ENCODE results near the gene IGFL3. TPM values are rescaled to one million over a fixed set of nuclear protein-coding genes. Genes with fewer than 3 reads are reported as not detected.
A peak's percentile ranks its signal among the peaks of the same experiment; 100 is the strongest.
"Not testable (repeated sequence)": the region's sequence is repeated elsewhere in the genome, so short reads cannot be mapped to it uniquely, and the experiment has no call there.

The IGFL3 gene
- total and polyA plus RNA-seq, 2 donors (not counting 1 experiment from before 2014, with no cell fraction given): not detected

- Histone ChIP-seq H3K4me2 (ENCODE audit: extremely low read depth, insufficient read depth, low read length) (no peak overlapping the region), H4K20me1 (ENCODE audit: control insufficient read depth, extremely low read depth, insufficient read depth, low read length) (no peaks in the 10 kb centered on the region), H3K27ac (ENCODE audit: insufficient read depth, low read length) (no peak overlapping the region), H3K9ac (ENCODE audit: insufficient read depth, low read length) (no peak overlapping the region), H3K4me1 (ENCODE audit: control insufficient read depth, extremely low read depth, insufficient read depth, low read length) (no peaks in the 10 kb centered on the region), H3K9me3 (ENCODE audit: control insufficient read depth, insufficient read depth, low read depth, low read length) (no peaks in the 10 kb centered on the region), H3K36me3 (ENCODE audit: control insufficient read depth, insufficient read depth, low read length) (no peaks in the 10 kb centered on the region), H3K27me3 (ENCODE audit: control insufficient read depth, insufficient read depth, low read length) (peaks cover 1% of the 10 kb centered on the region), H3K79me2 (ENCODE audit: control insufficient read depth, insufficient read depth, low read length) (no peaks in the 10 kb centered on the region), H3K4me3 (replicated peaks in 1 of 4; ENCODE audit: control extremely low read depth in 1 of 4, insufficient read depth in 1 of 4, low read depth in 3 of 4, low read length in 4 of 4) (no peak overlapping the region), H2AFZ (ENCODE audit: low read length) (no peak overlapping the region)
- DNase-seq (ENCODE audit: low read depth in 2 of 2): peak in 1 of 2 donors; percentile 93
- TF ChIP-seq CTCF (conservative IDR thresholded peaks at IDR 0.05 in 1 of 2, IDR thresholded peaks at IDR 0.05 in 1 of 2; ENCODE audit: low read depth in 1 of 2, low read length in 2 of 2): no peak
- no peak for TF ChIP-seq EZH2 (IDR thresholded peaks at IDR 0.05; ENCODE audit: low read length, missing control alignments)
Observed at GRCh38 chr19:46107371-46107770, 17.1 kb downstream of the IGFL3 start.

- not testable (repeated sequence) for H3K9me3 ChIP-seq (ENCODE audit: control insufficient read depth, insufficient read depth, low read depth, low read length); H3K4me1 ChIP-seq (ENCODE audit: control insufficient read depth, extremely low read depth, insufficient read depth, low read length); H3K9ac ChIP-seq (ENCODE audit: insufficient read depth, low read length); H3K27me3 ChIP-seq (ENCODE audit: control insufficient read depth, insufficient read depth, low read length); DNase-seq (ENCODE audit: low read depth in 2 of 2); H3K36me3 ChIP-seq (ENCODE audit: control insufficient read depth, insufficient read depth, low read length); H4K20me1 ChIP-seq (ENCODE audit: control insufficient read depth, extremely low read depth, insufficient read depth, low read length); H3K4me2 ChIP-seq (ENCODE audit: extremely low read depth, insufficient read depth, low read length); H2AFZ ChIP-seq (ENCODE audit: low read length); H3K27ac ChIP-seq (ENCODE audit: insufficient read depth, low read length); H3K4me3 ChIP-seq (replicated peaks in 1 of 4; ENCODE audit: control extremely low read depth in 1 of 4, insufficient read depth in 1 of 4, low read depth in 3 of 4, low read length in 4 of 4); H3K79me2 ChIP-seq (ENCODE audit: control insufficient read depth, insufficient read depth, low read length)
Observed at GRCh38 chr19:46102333-46102732, 22.2 kb downstream of the IGFL3 start.

GRCh38 chr19:46101293-46101692 lies 23.2 kb downstream of the IGFL3 start:
- H3K27ac ChIP-seq (ENCODE audit: insufficient read depth, low read length): no peak overlapping the region
- DNase-seq (ENCODE audit: low read depth in 2 of 2): no peak

More at GRCh38 chr19:46101293-46101692, 23.2 kb downstream of the IGFL3 start:
- Histone ChIP-seq H4K20me1 (ENCODE audit: control insufficient read depth, extremely low read depth, insufficient read depth, low read length) (no peaks in the 10 kb centered on the region), H3K9me3 (ENCODE audit: control insufficient read depth, insufficient read depth, low read depth, low read length) (no peaks in the 10 kb centered on the region), H3K79me2 (ENCODE audit: control insufficient read depth, insufficient read depth, low read length) (no peaks in the 10 kb centered on the region), H3K4me3 (replicated peaks in 1 of 4; ENCODE audit: control extremely low read depth in 1 of 4, insufficient read depth in 1 of 4, low read depth in 3 of 4, low read length in 4 of 4) (no peak overlapping the region), H3K4me1 (ENCODE audit: control insufficient read depth, extremely low read depth, insufficient read depth, low read length) (no peaks in the 10 kb centered on the region), H3K36me3 (ENCODE audit: control insufficient read depth, insufficient read depth, low read length) (no peaks in the 10 kb centered on the region), H3K9ac (ENCODE audit: insufficient read depth, low read length) (no peak overlapping the region), H3K4me2 (ENCODE audit: extremely low read depth, insufficient read depth, low read length) (no peak overlapping the region), H2AFZ (ENCODE audit: low read length) (no peak overlapping the region), H3K27me3 (ENCODE audit: control insufficient read depth, insufficient read depth, low read length) (peaks cover 3% of the 10 kb centered on the region)
- TF ChIP-seq CTCF (conservative IDR thresholded peaks at IDR 0.05 in 1 of 2, IDR thresholded peaks at IDR 0.05 in 1 of 2; ENCODE audit: low read depth in 1 of 2, low read length in 2 of 2) (no peak), EZH2 (IDR thresholded peaks at IDR 0.05; ENCODE audit: low read length, missing control alignments) (no peak)
